Raji (cell line): ENCODE measurements around the gene MAP3K14.

Experiments
- POLR2A ChIP-seq: IDR thresholded peaks from 2 replicates; pipeline ENCODE4 v1.6.1; 2011; ENCODE audit warnings: low read depth, low read length, control low read depth; ENCODE audit not compliant: insufficient read depth

Gene MAP3K14

DNA sequence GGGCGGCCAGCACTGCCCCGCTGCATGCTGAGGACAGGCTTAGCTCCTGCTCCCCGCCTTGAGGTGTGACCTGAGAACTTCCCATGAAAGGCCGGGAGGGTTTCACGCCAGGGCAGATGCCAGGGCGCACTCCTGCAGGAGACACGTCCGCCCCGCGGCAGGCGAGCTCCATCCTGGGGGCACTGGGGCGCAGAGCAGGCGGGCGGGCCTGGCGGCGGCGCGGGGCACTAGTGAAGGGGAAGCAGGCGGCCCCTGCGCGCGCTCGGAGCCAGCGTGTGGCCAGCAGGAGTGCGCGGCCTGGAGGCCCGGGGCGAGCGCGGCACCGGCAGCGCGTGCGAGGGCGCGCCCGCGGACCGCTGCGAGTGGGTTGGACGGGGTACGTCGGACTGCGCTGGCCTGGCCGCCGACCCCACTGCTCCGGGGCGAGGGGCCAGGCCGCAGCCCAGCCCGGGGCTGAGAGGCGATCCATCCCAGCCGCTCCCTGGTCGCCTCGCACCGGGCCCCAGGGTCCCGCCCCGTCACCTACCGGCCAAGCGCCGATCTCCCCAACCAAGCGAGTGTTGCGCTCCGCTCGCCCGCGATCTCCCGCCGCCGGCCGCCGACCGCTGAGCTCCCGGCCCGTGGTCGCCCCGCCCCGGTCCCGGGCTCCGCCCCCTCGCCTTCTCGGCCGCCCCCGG, at the start of gene MAP3K14:
Gene MAP3K14, minus strand, starts transcription at position 587 of the 677 bp plus-strand sequence. CDS start 26,275 bp downstream, outside the sequence.
- peak; percentile 70; the same call in 1 of the 2 replicates for TF ChIP-seq POLR2A

DNA sequence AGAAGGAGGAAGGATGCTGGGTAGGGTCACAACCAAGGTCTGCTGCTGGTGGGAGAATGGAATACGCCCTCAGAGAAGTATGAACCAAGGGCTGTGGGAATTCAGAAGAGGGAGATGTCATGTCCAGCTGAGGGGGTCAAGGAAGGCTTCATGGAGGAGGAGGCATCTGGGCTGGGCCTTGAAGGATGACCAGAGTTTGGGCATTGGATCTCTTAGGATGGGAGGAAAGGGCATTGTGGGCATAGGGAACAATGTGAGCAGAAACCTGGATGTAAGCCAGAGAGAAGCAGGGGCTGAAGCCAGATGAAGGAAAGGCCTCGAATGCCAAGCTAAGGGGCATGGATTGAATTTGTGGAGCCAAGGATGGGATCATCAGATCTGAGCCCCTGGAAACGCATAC, 49.2 kb upstream of the MAP3K14 start:
- TF ChIP-seq POLR2A = no peak

DNA sequence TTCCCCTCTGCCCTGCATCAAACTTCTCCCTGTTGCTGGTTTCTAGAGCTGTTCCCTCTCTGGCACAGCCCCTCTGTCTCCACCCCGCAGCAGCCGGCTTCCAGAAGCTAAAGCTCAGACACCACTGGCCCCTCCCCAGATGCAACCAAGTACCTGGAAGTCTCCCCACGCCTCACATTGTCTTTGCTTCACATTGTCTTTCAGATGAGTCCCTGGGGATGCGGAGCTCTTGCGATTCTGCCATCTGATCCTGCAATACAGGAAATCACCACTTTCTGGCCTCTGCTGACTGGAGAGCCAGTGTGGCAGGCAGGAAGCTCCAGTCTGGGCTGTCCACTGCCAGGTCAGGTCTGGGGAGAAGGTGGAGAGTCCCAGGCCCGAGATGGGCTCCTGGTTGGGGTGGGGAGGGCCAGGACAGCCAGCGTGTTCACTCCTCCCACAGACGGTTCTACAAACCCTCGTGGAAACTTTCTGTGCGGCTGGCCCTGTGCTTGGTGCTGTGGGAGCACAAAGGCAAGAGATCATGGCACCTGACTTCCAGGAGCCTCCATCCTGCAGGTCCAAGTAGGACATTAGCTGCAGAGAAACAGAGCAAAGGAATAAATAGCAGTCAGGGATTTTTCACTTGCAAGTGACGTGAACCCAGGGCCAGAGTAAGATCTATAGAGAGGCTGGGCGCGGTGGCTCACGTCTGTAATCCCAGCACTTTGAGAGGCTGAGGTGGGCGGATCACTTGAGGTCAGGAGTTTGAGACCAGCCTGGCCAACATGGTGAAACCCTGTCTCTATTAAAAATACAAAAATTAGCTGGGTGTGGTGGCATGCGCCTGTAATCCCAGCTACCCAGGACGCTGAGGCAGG, 47.9 kb upstream of the MAP3K14 start:
- no peak for TF ChIP-seq POLR2A

DNA sequence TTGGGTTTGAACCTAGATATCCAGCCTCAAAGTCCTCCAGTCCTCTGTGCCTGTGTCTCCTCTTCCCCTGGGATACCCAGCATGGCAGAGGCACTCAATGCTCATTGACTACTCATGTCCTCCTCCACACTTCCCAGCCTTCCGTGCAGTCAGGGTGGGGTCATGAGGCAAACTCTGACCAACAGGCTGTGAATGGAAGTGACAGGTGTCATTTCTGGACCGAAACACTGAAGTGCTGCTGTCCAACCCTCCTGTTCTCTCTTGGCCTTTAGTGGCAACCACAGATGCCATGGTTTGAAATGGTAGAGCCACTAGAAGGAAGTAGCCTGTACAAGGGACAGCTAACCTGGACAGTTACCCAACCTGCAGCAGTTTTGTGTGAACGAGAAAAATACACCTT, 46.7 kb upstream of the MAP3K14 start:
- no peak for TF ChIP-seq POLR2A

DNA sequence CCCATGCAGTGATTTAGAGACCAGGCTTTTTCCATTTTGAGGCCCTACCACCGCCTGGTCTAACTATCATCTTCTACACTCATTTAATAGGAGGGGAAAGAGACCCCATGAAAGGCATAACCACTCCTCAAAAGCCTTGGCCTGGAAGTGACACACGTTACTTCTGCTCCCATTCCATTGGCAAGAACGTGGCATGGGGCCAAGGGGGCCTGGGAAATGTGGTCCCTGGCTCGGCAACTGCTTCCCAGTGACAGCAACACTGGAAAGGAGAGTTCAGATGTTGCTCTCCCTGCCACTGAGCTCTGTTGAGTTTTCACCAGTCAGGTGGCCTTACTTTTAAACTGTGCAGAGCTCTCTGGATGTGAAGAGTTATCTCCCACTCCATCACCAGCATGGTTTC, 45.2 kb upstream of the MAP3K14 start:
- TF ChIP-seq POLR2A = no peak

DNA sequence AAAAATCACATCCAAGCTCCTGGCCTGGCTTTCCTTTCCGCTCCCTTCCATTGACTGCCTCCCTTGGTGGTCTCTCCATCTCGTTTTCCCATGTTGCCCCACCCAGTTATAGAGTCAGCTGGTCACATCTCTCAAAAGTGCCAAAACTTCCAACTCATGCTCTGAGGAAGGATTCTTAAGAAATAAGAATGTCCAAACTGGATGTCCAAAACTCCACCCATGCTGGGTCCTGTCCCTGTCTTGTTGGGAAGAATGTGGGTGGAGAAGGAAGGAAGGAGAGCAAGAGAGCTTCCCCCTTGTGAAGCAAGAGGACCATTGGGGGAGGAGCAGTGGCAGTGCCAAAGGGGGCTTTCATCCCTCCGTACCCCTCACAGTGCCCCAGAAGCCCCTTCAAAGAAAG, 44.6 kb upstream of the MAP3K14 start:
- no peak for TF ChIP-seq POLR2A

DNA sequence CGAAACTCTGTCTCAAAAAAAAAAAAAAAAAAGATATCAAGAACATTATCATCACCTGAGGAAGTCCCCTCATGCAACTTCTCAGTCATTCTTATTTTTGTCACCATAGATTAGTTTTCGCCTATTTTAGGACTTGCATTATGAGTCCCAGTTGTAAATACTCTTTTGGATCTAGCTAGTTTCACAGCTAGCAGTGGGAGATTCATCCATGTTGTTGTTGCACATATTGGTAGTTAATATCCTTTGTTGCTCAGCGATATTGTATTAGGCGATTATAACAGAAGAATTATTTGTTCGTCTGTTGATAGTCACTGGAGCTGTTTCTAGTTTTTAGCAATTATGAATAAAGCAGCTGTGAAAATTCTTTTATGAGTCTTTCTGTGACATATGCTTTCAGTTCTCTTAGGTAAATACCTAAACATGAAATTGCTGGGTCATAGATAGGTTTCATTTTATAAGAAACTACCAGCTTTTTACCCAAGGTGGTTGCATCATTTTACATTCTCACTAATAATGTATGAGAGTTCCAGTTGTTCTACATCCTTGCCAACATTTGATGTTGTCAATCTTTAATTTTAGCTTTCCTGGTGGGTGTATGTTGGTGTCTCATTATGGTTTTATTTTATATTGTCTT, 40.7 kb upstream of the MAP3K14 start:
- no peak for TF ChIP-seq POLR2A

DNA sequence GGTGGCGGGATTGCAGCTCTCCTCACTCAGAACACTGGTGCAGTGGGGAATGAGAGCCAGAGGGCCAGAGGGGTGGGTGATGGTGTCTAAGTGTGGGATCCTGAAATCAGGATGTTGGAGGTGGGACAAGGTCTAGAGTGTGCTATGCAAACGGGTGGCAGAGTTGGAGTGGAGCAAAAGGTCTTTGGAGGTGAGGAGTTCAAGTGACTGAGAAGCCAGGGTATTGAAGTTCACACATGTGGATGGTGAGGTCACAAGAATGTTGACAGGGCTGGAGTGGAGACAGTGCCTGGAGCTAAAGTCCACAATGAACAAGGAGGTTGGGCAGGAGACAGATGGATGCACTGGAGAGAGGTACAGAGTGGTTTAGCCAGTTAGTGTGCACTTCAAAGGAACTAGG, 38.3 kb upstream of the MAP3K14 start:
- TF ChIP-seq POLR2A = no peak

DNA sequence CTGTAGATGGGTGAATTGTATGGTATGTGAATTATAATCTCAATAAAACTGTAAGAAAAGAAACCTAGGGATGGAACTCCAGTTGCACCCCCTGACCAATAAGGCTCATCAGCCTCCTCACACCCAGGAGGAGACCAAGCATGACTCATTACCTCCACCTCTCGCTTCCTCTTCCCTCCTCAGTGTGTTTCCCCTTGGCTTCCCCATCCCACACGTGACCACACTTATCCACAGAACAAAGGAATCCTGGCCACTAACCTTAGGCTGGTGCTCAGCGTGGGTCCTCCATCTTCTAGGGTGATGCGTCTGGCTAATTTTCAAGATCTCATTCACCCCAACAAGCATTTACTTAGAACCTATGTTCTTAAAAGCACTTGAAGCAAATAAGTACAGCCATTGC, 36.2 kb upstream of the MAP3K14 start:
- TF ChIP-seq POLR2A = no peak

DNA sequence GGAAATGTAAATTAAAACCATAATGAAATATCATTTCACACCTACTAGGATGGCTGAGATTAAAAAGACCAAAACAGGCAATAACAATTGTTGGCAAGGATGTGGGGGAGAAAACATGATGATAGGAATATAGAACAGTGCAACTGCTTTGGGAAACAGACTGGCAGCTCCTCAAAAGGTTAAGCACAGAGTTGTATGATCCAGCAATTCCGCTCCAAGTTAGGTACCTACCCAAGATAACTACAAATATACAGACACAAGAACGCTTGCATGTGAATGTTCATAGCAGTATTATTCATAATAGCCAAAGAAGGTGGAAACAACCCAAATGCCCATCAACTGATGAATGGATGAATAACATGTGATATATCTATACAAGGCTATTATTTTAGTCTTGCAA, 35.0 kb upstream of the MAP3K14 start:
- TF ChIP-seq POLR2A = no peak

DNA sequence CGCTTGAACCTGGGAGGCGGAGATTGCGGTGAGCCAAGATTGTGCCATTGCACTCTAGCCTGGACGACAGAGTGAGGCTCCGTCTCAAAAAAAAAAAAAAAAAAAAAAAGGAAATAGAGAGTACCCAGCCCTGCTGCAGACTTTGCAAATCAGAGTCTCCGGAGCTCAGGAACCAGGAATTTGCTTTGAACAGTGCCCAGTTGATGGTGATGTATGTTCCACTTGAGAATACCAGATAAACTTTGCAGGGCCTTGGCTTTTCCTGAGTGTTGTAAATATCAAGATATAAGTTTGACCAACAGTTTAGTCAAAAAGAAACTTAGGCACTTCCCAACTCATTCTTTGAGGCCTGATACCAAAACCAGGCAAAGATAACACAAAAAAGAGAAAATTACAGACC, 30.6 kb upstream of the MAP3K14 start:
- TF ChIP-seq POLR2A = no peak

DNA sequence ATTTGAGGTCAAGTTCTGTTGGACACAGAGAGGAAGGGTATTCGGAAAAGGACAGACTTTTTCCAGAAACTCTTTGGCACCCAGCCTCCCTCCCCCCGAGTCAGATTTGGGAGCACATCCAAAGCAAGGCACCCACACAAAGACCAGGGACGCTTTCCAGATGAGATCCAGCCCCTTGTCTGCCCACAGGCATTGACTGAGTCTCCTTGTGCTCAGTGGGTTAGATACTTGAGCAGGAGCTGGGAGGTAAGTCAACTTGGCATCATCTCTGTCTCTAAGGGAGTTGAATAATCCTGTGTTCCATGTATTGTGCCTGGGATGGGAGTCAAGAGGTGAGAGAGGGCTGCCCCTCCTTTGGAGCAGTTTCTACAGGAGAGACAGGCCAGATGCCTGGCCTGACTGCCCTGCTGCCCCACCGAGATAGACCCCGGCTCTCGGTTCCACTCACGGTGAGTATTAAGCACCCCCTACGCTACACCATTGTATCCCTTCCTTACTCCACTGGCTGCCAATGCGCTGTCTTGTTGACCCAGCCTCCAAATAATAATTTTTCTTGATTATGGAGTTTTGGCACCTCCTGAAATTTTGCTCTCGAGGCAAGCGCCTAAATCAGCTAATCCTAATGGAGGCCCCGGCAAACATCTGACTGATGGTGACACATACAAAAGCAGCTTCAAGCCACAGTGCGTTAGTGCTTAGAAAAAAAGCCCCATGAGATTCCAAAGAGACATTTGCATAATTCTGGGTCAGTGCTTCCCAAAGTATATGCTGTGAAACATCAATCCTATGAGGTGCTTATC, 29.6 kb upstream of the MAP3K14 start:
- no peak for TF ChIP-seq POLR2A

DNA sequence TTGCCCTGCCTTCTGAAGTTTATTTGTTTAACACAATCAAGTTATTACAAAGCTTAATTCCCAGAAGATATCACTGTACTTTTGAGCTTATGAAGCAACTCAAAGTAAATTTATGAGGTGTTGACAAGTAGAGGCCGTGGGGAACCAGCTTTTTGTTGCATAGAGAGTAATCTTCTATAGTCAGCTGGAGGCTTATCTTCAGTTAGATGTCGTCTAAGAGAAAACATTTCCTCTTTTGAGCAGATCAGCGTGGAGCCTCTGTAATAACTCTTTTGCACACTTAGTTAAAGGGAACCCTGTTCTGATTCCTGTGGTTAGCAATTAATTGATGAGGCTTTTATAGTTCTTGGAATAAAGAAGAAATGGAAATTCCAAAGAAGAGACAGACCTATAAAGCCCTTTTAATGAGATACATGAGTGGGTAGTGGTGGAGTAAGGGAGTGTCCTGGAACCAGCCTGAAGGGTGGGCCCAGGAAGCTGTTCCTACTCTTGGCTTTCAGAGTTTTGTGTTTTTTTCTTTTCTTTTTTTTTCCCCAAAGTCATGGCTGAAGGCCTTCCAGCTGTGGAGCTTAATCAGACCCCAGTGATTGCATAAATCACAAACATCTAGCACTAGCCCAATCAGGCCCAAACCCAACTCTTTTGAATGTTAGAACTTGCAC, 28.9 kb upstream of the MAP3K14 start:
- TF ChIP-seq POLR2A = no peak

DNA sequence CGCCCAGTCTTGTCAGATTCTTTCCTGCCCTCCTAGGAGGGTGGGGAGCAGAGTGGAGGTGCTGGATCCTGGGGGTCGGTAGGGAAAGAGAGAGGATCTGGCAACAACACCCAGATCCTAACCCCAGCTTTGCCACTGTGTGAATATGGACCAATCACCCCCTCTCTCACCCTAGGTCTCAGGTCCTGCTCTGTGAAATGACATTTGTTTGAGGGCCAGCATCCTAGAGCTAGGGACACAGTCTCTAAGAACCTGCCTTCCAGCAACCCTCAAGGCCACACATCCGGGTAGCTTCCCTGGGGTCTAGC, 28.4 kb upstream of the MAP3K14 start:
- no peak for TF ChIP-seq POLR2A
